C1 segment of cervical spinal cord (tissue), 14 donors: ENCODE data around the gene HSD17B4.
"Not testable (repeated sequence)": the region's sequence is repeated elsewhere in the genome, so short reads cannot be mapped to it uniquely, and the experiment has no call there.

Experiments
- DNase-seq, 14 donors: peaks; one replicate each; lab custom pipeline; 2025; lab: John Stamatoyannopoulos, UW

Gene HSD17B4

GRCh38 chr5:119478781-119479180 is 26.5 kb downstream of the HSD17B4 start:
- DNase-seq: no peak

DNA sequence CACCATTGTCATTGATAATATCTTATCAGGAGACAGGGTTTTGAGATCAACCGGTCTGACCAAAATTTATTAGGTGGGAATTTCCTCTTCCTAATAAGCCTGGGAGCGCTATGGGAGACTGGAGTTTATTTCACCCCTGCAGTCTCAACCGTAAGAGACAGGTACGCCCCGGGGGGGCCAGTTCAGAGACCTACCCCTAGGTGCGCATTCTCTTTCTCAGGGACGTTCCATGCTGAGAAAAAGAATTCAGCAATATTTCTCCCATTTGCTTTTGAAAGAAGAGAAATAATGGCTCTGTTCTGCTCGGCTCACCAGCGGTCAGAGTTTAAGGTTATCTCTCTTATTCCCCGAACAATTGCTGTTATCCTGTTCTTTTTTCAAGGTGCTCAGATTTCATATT is 28.3 kb downstream of the HSD17B4 start:
- not testable (repeated sequence) for DNase-seq

GRCh38 chr5:119483155-119483554 is 30.9 kb downstream of the HSD17B4 start:
- no peak for DNase-seq

GRCh38 chr5:119484884-119485283 is 32.6 kb downstream of the HSD17B4 start:
- DNase-seq: no peak

- DNase-seq: no peak
Observed at GRCh38 chr5:119501671-119502179, 49.4 kb downstream of the HSD17B4 start.

- DNase-seq: not testable (repeated sequence)
Observed at GRCh38 chr5:119503939-119504338, 51.6 kb downstream of the HSD17B4 start.

DNA sequence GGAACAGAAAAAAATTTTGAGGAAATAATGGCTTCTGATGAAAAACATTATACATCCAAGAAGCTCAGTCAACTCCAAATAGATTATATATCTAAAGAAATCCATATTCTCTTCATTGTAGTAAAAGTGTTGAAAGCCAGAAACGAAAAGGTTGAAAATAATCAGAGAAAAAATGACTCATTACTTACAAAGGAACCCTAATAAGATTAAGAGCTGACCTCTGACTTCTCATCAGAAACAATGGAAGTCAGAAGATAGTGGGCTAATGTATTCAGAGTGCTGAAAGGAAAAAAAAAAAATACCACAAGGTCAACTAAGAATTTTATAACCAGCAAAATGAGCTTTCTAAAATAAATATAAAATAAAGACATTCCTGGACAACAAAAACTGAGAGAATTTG is 60.0 kb downstream of the HSD17B4 start:
- DNase-seq: no peak

GRCh38 chr5:119515192-119515591 is 62.9 kb downstream of the HSD17B4 start:
- no peak for DNase-seq

DNA sequence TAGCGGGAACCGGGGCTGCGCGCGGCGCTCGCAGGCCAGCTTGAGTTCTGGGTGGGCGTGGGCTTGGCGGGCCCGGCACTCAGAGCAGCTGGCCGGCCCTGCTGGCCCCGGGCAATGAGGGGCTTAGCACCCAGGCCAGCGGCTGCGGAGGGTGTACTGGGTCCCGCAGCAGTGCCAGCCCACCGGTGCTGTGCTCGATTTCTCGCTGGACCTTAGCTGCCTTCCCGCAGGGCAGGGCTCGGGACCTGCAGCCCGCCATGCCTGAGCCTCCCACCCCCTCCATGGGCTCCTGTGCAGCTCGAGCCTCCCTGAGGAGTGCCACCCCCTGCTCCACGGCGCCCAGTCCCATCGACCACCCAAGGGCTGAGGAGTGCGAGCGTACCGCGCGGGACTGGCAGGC is 64.8 kb downstream of the HSD17B4 start:
- not testable (repeated sequence) for DNase-seq

DNA sequence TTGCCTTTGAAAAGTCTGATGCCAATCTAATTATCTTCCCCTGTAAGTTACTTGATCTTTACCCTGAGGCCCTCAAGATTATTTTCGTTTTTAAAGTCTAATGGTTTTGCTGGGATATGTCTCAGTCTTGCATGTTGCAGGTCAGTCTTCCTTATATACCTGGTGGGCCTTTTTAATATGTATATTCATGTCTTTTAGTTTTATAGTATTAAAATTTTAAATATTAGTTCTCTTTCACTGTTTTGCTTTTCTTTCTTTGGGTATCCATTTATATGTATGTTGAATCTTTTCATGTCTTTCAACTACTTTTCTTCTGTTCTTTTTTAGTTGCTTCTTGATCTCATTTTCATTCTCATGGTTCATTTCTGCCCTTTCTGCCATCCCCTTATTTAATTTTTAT is 68.9 kb downstream of the HSD17B4 start:
- no peak for DNase-seq

- no peak for DNase-seq
Observed at GRCh38 chr5:119522841-119523240, 70.5 kb downstream of the HSD17B4 start.

GRCh38 chr5:119524485-119524884 is 72.2 kb downstream of the HSD17B4 start:
- no peak for DNase-seq

- no peak for DNase-seq
Observed at GRCh38 chr5:119527351-119527750, 75.1 kb downstream of the HSD17B4 start.

DNA sequence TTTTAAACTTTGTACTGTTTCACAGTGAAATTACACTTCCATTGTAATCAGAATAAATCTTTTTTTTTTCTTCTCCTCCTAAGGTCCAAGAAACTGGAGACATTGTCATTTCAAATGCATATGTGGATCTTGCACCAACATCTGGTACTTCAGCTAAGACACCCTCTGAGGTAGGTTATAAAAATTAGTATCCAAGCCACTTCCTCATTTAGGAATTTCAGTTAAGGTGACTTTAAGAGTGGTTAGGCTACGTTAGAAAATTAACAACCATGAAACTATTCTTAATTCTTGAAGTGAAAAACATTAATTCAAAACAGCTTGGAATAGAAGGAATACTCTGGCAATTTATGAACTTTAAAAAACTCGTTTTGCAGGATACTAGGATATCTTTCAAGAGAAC is 77.5 kb downstream of the HSD17B4 start:
- no peak for DNase-seq

DNA sequence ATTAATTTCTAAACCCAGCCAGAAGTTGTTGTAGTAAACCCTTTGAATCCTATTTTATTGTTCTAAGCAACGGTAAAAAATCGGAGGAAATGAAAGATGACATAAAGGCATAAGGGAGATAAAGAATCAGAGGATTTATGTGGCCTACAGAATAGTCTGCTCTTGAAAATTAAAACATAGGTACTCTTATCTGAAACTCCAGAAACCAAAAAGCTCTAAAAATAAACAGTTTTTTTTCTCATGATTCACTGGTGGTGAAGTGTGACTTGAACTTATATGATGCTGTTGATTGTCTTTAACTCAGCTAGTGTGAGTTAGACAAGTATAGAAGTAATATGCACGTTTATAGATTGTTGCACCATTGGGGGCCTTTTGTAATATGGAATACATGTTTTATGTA is 80.3 kb downstream of the HSD17B4 start:
- DNase-seq: no peak

GRCh38 chr5:119537704-119538103 is 85.4 kb downstream of the HSD17B4 start:
- DNase-seq: no peak

GRCh38 chr5:119541716-119542115 is 89.4 kb downstream of the HSD17B4 start:
- no peak for DNase-seq

GRCh38 chr5:119551819-119552218 is 99.5 kb downstream of the HSD17B4 start:
- no peak for DNase-seq

- DNase-seq: no peak
Observed at GRCh38 chr5:119554597-119554996, 102.3 kb downstream of the HSD17B4 start.

DNA sequence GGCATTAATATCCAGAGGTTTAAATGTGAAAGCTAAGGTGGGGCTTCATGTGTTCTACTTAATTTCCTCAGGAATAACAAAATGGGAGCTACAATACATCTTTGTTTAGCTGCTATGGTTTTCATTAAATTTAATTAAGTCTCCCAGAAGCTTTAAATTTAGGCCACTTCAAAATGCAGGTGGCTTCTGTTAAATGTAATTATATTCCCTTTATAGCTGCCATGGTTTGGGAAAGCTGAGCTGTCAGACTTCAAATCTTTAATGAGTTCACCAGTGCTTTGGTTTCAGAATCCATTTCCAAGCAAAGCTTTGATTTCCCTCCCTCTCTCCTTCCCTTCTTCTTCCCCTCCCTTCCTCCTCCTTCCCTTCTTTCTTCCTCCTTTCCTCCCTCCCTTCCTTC is 118.6 kb downstream of the HSD17B4 start:
- DNase-seq: no peak

DNA sequence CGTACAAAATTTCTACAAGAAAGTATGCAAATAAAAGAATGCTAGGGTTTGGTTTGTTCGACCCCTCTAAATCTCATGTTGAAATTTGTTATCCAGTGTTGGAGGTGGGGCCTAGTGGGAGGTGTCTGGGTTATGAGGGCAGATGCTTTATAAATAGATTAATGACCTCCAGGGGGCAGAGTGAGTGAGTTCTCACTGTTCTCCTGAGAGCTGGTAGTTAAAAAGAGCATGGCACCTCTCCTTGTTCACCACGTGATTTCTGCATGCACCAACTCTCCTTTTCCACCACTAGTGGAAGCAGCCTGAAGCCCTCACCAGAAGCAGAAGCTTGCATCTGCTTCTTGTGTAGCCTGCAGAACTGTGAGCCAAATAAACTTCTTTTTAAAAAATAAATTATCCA is 126.6 kb downstream of the HSD17B4 start:
- no peak for DNase-seq

GRCh38 chr5:119582987-119583386 is 130.7 kb downstream of the HSD17B4 start:
- no peak for DNase-seq

DNA sequence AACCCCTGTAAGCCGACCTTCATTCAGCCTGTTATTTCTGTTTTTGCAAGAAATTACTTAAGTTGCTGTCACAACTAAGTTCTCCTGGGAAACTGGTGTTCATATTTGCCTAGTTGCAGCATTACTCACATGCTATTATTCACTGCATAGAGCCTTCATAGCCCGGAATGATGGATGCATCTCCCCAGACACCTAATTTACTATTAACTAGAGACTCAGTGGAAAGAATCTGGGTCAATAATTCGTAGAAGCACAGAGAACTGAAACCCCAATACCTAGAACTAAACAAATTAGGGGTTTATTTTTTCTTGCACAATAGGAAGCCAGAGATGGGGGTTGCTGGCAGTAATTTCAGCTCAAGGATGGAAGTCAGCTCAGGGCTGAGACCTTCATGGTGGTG is 131.4 kb downstream of the HSD17B4 start:
- DNase-seq: no peak
